ENCODE results near the gene AJAP1.

AJAP1 gene

DNA sequence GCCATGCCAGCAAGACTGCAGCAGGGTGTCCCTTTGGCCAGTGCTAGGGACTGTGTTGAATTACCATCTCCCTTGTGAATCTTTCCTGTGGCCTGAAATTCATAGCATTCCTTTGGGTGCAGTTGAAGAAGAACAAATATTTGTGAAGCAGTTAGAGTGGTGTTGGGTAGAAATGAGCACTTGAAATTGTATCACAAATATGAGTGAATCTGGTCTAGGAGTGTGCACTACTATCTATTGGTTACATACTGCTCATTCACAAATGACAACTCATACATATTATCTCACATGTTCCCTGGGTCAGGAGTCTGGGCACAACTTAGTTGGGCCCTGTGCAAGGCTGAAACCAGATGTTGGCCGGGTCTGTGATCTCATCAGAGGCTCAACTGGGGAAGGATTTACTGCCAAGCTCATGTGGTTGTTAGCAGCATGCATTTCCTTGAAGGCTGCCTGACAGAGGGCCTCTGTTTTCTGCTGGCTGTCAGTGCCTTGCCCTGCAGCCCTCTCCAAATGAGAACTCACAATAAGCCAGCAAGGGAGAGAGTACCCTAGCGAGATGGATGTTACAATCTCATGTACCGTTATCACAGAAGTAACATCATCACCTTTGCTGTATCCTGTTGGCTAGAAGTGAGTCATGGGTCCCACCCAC lies 23.8 kb downstream of the AJAP1 start:
- no peak for DNase-seq (ENCODE audit: low read depth in 2 of 2)

DNA sequence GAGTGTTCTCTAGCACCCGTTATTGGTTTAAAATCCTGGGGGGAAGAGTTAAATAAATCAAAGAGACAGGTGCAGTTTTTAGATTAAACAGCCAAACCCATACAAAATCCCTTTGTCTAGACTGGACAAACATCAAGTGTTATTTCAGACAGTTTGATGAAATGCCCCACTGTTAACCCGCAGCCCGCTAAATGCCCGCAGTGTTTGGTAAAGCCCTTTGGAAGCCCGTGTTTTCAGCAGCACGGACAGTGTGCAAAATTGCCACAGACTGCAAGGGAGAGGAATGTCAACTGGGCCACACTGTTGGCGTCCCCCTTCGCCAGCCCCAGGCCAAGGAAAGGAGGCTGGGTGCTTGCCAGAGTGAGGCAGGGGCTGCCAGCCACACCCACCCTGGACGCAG lies 26.6 kb downstream of the AJAP1 start:
- DNase-seq (ENCODE audit: low read depth in 2 of 2) = no peak

DNA sequence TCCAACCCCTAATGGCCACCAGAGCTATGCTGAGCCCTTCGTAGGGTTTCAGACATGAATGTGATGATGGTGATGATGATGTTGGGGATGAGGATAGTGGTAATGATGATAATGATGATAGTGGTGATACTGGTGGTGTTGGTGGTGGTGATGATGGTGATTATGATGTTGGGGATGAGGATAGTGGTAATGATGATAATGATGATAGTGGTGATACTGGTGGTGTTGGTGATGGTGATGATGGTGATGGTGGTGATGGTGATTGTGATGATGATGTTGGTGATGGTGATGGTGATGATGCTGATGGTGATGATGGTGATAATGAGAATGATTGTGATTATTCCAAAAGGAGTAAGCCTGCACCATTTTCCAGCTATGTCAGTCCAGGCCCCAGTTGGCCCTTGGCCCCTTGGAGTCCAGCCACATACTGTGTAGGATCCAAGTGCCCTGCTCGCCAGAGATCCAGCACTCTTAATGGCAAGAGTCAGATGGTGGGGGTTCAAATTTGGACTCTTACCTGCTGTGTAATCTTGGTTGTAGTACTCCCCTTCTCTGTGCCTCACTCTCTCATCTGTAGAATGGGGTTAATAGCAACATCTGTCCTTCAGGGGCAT lies 28.3 kb downstream of the AJAP1 start:
- no peak for DNase-seq (ENCODE audit: low read depth in 2 of 2)

DNA sequence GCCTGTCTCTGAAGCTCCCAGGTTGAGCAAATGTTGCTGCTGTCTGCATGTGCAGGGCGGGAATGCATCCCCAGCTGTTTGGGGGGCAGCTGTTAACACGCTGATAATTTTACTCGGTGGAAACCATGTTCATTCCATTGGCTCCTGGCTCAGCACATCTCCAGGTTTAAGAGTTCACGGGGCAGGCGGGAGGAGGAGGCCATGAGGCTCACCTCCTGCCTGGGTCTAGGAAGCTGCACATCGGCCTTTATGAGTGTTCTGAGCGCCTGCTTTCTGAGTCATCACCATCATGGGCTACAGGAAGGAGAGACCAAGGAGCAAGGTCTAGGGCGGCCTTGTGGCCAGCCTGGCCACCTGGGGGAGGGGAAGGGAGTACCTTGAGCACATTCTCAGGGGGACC lies 29.7 kb downstream of the AJAP1 start:
- DNase-seq (ENCODE audit: low read depth in 2 of 2) = no peak

DNA sequence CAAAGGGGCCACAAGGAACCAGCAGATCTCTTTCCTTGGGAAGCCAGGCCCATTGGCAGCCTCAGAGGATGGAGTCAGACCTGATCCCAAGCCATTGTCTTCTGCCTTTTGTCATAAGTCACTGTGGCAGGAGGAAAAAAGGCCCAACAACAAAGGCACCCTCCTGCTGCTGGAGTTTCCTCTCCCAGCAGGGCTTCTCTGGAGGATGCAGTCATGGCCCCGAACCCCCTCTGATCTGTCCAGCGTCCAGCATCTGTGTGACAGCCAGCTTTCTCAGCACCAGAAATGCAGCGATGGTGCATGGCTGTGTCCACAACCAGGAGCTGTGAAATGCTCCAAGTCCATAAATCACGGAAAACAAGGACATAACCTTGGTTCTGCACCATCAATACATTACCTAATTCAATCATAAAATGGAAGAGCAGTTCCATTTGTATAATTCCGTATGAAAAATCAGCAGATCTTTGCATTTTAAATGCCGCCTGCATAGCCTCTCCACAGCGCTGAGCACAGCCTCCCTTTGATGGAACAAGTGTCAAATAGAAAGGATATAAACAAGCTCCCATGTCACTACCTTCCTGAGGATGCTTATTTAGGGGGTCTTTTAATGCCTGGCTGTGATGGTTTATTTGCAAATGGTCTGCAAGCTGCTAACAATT lies 30.6 kb downstream of the AJAP1 start:
- no peak for DNase-seq (ENCODE audit: low read depth in 2 of 2)

DNA sequence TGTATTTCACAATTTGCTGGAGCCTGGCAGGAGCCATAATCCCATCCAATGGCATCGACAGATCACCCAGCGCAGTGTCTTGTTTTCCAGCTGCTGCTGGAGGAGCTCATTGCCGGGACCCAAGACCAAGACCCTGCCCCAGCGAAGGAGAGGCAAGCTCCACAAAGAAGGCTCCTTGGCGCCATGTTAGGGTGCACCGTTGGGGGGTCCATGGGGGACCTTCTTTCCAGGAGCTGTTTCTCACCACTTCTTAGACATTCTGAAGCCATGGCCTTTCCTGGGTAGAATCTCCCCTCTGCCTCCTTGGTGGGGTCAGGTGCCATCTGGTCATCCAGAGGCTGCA lies 31.1 kb downstream of the AJAP1 start:
- DNase-seq (ENCODE audit: low read depth in 2 of 2) = no peak

DNA sequence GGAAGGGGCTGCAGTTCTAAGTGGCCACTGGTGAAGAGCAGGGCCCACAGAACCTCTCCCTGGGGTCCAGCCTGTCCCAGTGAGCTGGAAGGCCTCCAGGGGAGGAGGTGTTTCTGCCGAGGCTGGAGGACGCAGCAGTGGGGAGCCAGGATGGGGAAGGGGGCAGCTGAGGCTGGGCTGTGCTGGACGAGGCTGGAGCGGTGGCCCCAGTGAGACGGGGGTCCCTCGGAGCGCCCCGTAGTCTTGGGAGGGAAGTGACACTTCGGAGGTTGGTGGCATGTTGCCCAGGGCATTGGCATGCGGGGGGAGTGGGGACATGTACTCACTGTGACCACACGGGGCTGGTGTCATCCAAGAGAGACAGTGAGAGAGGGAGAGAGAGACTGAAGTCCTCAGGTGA lies 33.5 kb downstream of the AJAP1 start:
- DNase-seq (ENCODE audit: low read depth in 2 of 2) = no peak

DNA sequence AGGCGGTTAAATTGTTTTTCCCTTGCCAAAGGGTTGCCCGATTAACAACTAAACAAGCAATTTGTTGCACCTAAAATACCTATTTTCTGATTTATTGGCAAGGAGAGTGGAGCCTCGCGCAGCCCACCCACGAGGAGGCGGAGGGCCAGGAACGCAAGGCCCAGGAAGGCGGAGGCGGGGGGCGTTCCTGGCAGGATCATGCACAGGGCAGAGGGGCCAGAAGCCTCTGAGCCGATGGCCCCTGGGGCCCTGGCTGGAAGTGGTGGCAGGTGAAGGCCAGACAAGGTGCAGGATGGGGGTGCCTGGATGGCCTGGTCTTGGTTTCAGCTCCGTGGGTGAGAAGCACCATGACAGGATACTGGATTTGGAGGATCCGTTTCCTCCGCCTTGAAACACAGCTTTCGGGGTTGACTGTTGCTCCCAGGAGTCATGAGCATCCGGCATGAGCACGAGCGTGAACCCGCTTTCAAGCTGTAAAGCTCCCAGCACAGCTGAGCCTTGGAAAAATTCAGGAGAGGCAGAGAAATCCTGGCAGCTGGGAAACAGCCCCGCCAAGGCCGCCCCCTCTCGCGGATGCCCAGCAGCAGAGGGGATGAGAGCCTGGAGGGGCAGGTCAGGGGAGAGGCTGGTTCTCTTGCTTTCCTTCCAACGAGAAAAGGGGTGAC lies 35.0 kb downstream of the AJAP1 start:
- no peak for DNase-seq (ENCODE audit: low read depth in 2 of 2)

DNA sequence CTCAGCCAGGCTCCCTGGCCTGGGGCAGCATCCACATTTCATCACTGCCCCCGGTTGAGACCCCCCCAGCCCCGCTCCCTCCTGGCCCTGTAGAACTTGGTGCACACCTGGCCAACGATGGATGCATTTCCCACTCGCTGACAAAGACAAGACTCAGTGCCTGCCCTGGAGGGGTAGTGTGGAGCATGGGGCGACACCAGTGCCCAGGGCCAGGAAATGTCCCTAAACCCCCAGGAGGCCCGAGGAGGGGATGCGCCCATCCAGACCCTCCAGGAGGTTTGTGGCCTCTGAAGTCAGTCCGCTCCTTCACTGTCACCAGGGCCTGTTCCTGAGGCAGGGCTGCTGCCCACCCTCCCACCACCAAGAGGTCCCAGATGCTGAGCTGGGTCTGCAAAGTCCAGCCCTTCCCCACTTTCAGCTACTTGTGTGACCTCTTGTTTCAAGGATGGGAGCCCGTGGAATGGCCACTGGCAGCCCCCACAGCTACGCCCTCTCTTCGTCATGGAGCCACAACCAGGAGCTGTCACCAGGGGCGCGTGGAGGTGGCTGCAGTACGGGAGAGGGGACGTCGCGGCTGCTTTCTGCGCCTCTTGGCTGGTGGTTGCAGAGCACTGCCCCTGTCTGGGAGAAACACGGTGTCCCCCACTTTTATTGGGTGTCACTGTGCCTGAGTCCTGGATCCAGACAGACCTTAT lies 35.7 kb downstream of the AJAP1 start:
- no peak for DNase-seq (ENCODE audit: low read depth in 2 of 2)

DNA sequence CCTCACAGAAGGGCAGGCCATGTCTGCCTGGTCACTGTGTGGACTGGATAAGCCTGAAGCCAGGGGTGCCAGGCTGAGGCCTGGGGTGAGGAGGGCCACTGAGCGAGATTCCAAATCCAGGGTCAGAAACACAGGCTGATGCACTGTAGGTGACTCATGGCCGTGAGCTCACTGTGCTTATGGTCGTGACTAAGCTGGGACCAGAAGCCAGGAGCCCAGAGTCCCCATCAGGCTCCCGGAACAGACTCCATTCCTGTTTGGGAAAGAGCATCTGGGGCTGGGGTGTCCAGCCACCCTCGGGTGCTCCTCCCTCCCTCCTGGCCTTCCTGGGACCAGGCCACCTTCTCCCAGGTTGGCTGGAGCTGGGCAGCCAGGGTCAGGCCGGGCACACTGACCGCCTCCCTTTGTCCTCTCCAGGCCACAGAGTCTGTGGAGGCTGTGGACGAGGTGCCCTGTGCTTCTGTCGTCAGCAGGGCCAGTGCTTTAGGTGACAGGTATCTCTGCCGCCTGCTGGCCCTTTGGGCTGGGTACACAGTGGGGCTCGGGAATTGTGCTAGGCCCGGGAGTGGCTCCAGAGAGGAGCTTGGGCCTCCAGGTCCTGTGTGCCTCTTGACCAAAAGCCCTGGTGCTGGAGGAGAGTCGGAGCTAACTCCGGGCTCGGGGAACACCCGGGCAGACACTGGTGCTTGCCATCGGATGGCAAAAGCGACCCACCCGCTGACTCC lies 36.7 kb downstream of the AJAP1 start:
- DNase-seq (ENCODE audit: low read depth in 2 of 2) = no peak

DNA sequence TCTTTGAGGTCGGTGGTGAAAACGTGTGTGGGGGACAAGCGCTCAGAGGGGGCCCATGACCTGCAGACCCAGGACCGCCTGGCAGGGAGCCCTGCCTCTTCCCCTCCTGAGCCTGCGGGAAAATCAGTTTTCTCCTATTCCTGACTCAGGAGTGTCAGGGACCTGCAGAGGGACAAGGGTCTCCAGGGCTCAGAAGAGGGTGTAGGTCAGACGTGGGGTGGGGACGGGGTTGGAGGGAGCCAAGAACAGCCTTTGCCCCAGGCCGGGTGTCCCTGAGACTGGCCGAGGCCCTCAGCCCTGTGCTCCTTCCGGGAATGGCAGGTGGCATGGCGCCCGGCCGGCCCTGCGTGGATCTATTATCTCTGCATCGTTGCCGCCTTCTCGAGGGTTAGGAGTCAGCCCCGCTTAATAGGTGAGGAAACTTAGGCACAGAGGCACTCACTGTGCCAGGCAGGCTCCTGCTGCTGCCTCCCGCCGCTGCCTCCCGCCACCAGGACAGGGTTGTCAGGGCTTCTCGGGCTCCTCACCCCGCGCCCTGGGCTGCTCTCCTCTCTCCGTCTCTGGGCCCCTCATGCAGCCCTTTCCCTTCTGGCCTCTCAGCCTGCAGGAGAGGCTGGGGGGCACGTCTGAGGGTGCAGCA lies 37.5 kb downstream of the AJAP1 start:
- DNase-seq (ENCODE audit: low read depth in 2 of 2) = no peak

DNA sequence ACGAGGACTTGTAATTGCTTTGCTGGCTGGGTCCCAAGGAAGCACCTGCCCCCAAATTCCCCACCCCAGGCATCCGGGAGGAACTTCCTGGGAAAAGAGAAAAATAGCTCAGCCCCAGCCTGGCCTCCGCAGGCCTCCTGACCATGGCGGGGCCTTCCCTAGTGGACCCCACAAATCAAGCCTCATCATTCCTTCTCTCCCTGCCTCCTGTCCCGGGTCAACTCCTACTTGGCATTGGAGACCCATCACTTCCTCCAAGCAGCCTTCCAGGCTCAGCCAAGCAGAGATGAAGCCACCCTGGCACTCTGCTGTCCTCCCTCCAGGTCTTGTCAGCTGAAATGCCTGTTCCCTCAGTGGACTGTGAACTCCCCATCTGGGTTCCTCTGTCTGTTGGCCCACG lies 38.0 kb downstream of the AJAP1 start:
- no peak for DNase-seq (ENCODE audit: low read depth in 2 of 2)

DNA sequence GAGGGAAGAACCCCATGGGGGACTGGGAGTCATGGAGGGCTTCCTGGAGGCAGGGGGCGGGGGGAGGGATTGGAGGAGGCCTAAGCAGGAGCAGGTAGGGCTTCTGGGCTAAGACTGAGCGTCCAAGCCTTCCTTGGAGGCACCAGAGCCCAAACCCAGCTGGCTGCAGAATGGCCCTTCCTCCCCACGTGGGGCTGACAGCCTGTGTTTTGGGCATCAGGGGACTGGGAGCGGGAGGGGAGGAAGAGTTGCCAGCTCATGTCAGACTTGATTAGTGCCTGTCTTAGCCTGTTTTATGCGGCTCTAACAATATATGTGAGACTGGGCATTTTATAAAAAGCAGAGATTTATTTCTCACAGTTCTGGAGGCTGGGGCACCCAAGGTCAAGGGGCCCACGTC lies 38.9 kb downstream of the AJAP1 start:
- DNase-seq (ENCODE audit: low read depth in 2 of 2) = no peak

DNA sequence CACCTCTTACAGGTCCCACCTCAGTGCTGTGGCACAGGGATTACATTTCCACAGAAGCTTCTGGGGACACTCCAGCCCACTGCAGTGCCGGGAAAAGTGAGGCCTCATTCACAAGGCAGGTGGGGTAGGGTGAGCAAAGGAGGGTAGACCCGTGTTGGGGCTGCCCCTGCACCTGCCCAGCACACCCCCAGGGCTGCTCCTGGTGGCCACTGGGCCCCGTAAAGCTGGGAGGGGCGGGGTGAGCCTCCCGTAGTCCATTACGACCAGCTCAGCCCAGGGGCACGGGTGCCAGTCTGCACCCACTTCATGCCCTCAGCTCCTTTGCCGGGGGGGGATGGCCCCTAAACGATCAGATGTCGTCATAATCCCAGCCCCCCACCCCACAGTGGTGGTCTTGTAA lies 39.5 kb downstream of the AJAP1 start:
- DNase-seq (ENCODE audit: low read depth in 2 of 2) = no peak

DNA sequence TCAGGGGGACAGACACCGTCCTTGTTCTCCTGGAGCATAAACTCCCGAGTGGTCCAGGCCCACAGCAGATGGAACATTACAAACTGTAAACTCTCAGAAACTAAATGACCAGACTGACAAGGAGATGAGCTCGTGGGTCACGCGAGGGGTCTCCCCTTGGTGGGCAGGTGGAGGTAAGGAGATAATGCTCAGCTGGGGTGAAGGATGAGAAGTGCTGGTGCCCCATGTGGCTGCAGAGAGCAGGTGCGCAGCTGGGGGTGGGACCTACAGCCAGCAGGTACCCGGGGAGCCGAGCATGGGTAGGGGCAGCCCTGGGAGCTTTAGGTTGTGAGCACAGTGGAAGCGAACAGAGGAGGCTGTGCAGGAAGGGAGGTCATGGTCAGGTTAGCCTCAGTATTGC lies 40.1 kb downstream of the AJAP1 start:
- DNase-seq (ENCODE audit: low read depth in 2 of 2) = no peak

DNA sequence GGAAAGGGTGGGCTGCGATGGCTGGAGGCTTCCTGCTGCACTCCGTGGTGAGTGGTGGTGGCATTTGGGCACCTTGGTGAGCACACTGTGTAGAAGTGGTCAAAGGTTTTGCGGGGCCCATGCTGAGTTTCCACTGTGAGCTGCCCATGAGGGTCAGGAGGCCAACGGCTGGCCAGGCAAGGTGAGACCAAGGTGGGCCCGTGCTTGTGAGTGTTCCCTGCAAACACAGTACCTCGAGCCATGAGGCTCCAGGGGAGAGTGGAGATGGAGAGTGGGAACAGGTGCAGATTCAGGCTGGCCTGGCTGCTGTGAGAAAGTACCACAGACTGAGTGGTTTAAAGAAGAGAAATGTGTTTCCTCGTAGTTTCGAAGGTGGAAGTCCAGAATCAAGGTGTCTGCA lies 40.8 kb downstream of the AJAP1 start:
- DNase-seq (ENCODE audit: low read depth in 2 of 2) = no peak

DNA sequence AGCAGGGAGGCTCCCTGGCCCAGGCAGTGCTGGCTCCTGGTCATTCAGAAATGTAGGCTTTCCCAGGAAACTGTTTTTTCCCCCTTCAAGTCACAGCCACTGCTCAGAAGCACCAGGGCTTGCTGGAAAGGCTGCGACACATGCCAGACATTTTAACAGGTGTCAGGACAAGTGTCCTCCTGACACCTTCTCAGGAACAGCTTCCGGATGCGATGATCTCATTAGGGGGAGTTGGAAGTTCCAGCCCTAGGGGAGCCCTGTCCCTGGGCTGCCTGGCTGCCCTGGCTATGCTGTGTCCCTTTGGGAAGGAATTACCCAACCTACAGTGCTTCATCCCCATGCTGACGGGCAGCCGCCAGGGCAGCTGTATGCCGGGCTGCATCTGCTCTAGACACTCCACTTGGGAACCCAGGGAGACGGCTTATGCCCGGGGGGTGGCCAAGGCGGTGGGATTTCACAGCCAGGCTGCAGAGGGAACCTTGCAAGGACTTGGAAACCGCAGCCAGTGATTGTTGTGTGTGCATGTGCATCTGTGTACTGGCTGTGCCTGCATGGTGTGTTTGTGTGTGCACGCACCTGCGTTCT lies 41.8 kb downstream of the AJAP1 start:
- no peak for DNase-seq (ENCODE audit: low read depth in 2 of 2)

DNA sequence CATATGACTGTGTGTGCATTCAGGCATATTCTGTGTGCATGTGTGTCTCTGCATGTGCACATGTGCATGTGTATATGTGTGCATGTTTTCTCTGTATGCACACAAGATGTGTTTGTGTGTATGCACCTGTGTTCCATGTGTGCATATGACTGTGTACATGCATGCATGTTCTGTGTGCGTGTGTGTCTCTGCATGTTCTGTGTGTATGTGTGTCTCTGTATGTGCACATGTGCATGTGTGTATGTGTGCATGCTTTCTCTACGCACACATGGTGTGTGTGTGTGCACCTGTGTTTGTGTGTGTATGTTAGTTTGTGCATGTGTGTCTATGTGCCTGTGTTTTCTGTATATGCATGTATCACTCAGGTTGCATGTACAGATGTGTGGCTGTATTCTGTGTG lies 42.3 kb downstream of the AJAP1 start:
- no peak for DNase-seq (ENCODE audit: low read depth in 2 of 2)

DNA sequence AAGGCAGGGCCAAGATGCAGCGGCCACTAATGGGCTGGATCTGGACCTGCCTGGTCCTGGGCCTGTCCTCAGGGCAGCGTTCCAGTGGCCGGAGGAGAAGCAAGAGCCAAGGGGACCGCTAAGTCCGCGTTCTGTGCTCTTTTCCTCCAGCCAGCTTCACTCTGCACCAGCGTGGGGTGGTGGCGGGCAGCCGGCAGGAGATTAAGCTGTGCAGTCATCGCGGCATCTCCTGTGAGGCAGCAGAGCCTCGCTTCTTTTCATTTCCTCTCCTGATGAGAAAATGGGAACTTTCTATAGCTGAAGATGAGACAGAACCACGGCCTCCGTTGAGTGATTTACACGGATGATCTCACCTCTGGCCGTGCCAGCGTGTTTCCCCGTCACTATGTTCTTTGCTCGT lies 43.4 kb downstream of the AJAP1 start:
- DNase-seq (ENCODE audit: low read depth in 2 of 2) = no peak

DNA sequence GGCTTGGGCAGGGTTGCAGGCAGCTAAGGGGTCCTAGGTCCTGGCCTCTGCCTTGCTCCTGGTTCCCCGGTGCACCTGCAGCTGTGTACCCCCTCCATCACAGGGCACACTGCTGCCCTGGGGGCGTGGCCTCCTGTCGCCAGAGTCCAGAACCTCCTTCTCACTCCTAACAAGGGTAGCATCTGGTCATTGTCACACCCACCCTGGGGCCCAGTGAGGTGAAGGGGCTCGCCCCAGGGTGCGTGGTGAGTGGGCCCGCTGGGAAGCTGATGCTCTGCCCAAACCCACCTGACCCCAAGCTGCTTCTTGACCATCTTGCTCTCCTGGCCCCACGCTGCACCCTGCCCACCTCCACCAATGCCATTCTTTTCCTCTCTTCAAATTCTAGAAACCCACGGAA lies 44.5 kb downstream of the AJAP1 start:
- no peak for DNase-seq (ENCODE audit: low read depth in 2 of 2)

Data from stimulated activated CD8-positive, alpha-beta memory T cell treated with anti-CD3 and anti-CD28 coated beads, Interleukin-2, amount 100 ng/mL, for 48 hours (primary cell).